Mesenchymal stem cell (in vitro differentiated cells and primary cell): ENCODE results near the gene MLN.

Experiments
- DNase-seq: peaks from one replicate; pipeline ENCODE4 v3.0.0-alpha.2; 2013
- H2AFZ ChIP-seq: one replicate; pipeline ENCODE4 v1.6.1; 2013; ENCODE audit warnings: low read depth, mild to moderate bottlenecking, control low read depth, inconsistent platforms, low read length, moderate library complexity
- H2AK5ac ChIP-seq: 2 replicates; pipeline ENCODE4 v1.6.1; 2013; ENCODE audit warnings: low read length, moderate library complexity, mild to moderate bottlenecking, inconsistent platforms; ENCODE audit not compliant: severe bottlenecking
- H2BK120ac ChIP-seq: one replicate; pipeline ENCODE4 v1.6.1; 2013; ENCODE audit warnings: low read depth, mild to moderate bottlenecking, inconsistent platforms, low read length, moderate library complexity
- H2BK12ac ChIP-seq, 2 experiments: one replicate each; pipeline ENCODE4 v1.6.1; 2013; ENCODE audit warnings: inconsistent platforms in 2 of 2, low read length in 2 of 2, mild to moderate bottlenecking in 2 of 2, moderate library complexity in 2 of 2, control low read depth in 1 of 2
- H2BK15ac ChIP-seq: one replicate; pipeline ENCODE4 v1.6.1; 2013; ENCODE audit warnings: mild to moderate bottlenecking, low read depth, inconsistent platforms; ENCODE audit not compliant: poor library complexity, severe bottlenecking
- H2BK5ac ChIP-seq: 2 replicates; pipeline ENCODE4 v1.6.1; 2013; ENCODE audit warnings: low read depth, mild to moderate bottlenecking, low read length, control low read depth, inconsistent platforms; ENCODE audit not compliant: poor library complexity, severe bottlenecking
- H3K14ac ChIP-seq, 2 experiments: one replicate each; pipeline ENCODE4 v1.6.1; 2013; ENCODE audit warnings: inconsistent platforms in 2 of 2, low read length in 2 of 2, control low read depth in 1 of 2, mild to moderate bottlenecking in 1 of 2, moderate library complexity in 1 of 2
- H3K18ac ChIP-seq, 2 experiments: one replicate each; pipeline ENCODE4 v1.6.1; 2013; ENCODE audit warnings: inconsistent platforms in 2 of 2, low read length in 2 of 2, control low read depth in 1 of 2, low read depth in 1 of 2, mild to moderate bottlenecking in 1 of 2
- H3K23ac ChIP-seq, 2 experiments: one replicate each; pipeline ENCODE4 v1.6.1; 2013; ENCODE audit warnings: inconsistent platforms in 2 of 2, low read length in 2 of 2, mild to moderate bottlenecking in 2 of 2, moderate library complexity in 2 of 2, control low read depth in 1 of 2
- H3K27ac ChIP-seq: 2 replicates; pipeline ENCODE4 v1.5.1; 2013; ENCODE audit warnings: mild to moderate bottlenecking, moderate library complexity, low read length, control low read depth, inconsistent platforms; ENCODE audit not compliant: poor library complexity, severe bottlenecking
- H3K27me3 ChIP-seq, 2 experiments: 2 replicates each; pipeline versions ENCODE4 v1.6.1 to v1.7.0; 2013; ENCODE audit warnings: low read length in 2 of 2, mild to moderate bottlenecking in 2 of 2, moderate library complexity in 2 of 2, control low read depth in 1 of 2, inconsistent platforms in 1 of 2; ENCODE audit not compliant: control insufficient read depth in 1 of 2, insufficient read depth in 1 of 2
- H3K36me3 ChIP-seq, 2 experiments: 2 replicates each; pipeline versions ENCODE4 v1.6.1 to v1.7.0; 2013; ENCODE audit warnings: low read length in 2 of 2, control low read depth in 1 of 2, inconsistent platforms in 1 of 2, low read depth in 1 of 2, mild to moderate bottlenecking in 1 of 2; ENCODE audit not compliant: insufficient read depth in 2 of 2, control insufficient read depth in 1 of 2
- H3K4ac ChIP-seq, 2 experiments: one replicate each; pipeline ENCODE4 v1.6.1; 2013; ENCODE audit warnings: inconsistent platforms in 2 of 2, low read length in 2 of 2, mild to moderate bottlenecking in 2 of 2, moderate library complexity in 2 of 2, control low read depth in 1 of 2, low read depth in 1 of 2
- H3K4me1 ChIP-seq: 2 replicates; pipeline ENCODE4 v1.6.1; 2013; ENCODE audit warnings: low read depth, low read length, control low read depth; ENCODE audit not compliant: control insufficient read depth, insufficient read depth
- H3K4me2 ChIP-seq: 2 replicates; pipeline ENCODE4 v1.6.1; 2013; ENCODE audit warnings: low read length, mild to moderate bottlenecking, inconsistent platforms; ENCODE audit not compliant: poor library complexity, severe bottlenecking
- H3K4me3 ChIP-seq, 2 experiments: 2 replicates each; pipeline versions ENCODE4 v1.5.1 to v1.7.0; 2013; ENCODE audit warnings: low read length in 2 of 2, mild to moderate bottlenecking in 2 of 2, control low read depth in 1 of 2, low read depth in 1 of 2; ENCODE audit not compliant: insufficient read depth in 1 of 2
- H3K79me1 ChIP-seq: replicated peaks from 2 replicates; pipeline ENCODE4 v1.6.1; 2013; ENCODE audit warnings: mild to moderate bottlenecking, control low read depth, low read length, inconsistent platforms; ENCODE audit not compliant: poor library complexity, severe bottlenecking
- H3K9ac ChIP-seq: 2 replicates; pipeline ENCODE4 v1.7.0; 2013; ENCODE audit warnings: mild to moderate bottlenecking, low read length, moderate library complexity
- H3K9me3 ChIP-seq: 2 replicates; pipeline ENCODE4 v1.7.0; 2013; ENCODE audit warnings: mild to moderate bottlenecking, low read length; ENCODE audit not compliant: control insufficient read depth
- H4K8ac ChIP-seq: one replicate; pipeline ENCODE4 v1.6.1; 2013; ENCODE audit warnings: inconsistent platforms, mild to moderate bottlenecking, low read length, moderate library complexity
- H4K91ac ChIP-seq: one replicate; pipeline ENCODE4 v1.6.1; 2013; ENCODE audit warnings: mild to moderate bottlenecking, low read length, inconsistent platforms
- WGBS: methylation state at CpG from one replicate; pipeline ENCODE4 v1.1.7; 2013; ENCODE audit warnings: mixed read lengths; 5-methylcytosine and 5-hydroxymethylcytosine counted together

The MLN gene

GRCh38 chr6:33830635-33831240 lies 26.9 kb upstream of the MLN start:
- Histone ChIP-seq H3K36me3 (no peaks in the 10 kb centered on the region), H3K4ac (no peak overlapping the region), H3K4me3 (no peak overlapping the region), H2BK5ac (no peak overlapping the region), H3K27ac (no peak overlapping the region), H3K23ac (no peak overlapping the region), H3K4me1 (peaks cover 25% of the 10 kb centered on the region), H2BK12ac (no peak overlapping the region), H3K14ac (no peak overlapping the region), H4K8ac (no peak overlapping the region), H4K91ac (no peak overlapping the region), H3K4me2 (no peak overlapping the region), H2AK5ac (no peak overlapping the region), H3K27me3 (peaks cover 10 to 53% of the 10 kb centered on the region in 2 experiments), H2AFZ (no peak overlapping the region), H2BK15ac (peak overlapping the region; percentile 30), H3K9ac (no peak overlapping the region), H3K18ac (no peak overlapping the region), H3K9me3 (no peaks in the 10 kb centered on the region), H2BK120ac (no peak overlapping the region), H3K79me1 (no peaks in the 10 kb centered on the region)
- no peak for DNase-seq
- WGBS, result 84% methylated on average over 21 of the region's 21 CpGs

- H2AK5ac ChIP-seq, result no peak overlapping the region
- no peak overlapping the region for H3K4ac ChIP-seq
- H3K9ac ChIP-seq, result no peak overlapping the region
- no peak overlapping the region for H2BK15ac ChIP-seq
- H4K91ac ChIP-seq, result no peak overlapping the region
- H3K36me3 ChIP-seq, result no peaks in the 10 kb centered on the region
- H3K23ac ChIP-seq, result no peak overlapping the region
- H3K27ac ChIP-seq, result no peak overlapping the region
- no peak overlapping the region for H2AFZ ChIP-seq
- no peak overlapping the region for H3K18ac ChIP-seq
- no peak overlapping the region for H2BK120ac ChIP-seq
- H3K27me3 ChIP-seq, result peaks cover 10 to 53% of the 10 kb centered on the region in 2 experiments
- peak overlapping the region in 1 of 2 experiments; percentile 26 for H3K14ac ChIP-seq
- peaks cover 25% of the 10 kb centered on the region for H3K4me1 ChIP-seq
- no peak overlapping the region for H3K4me3 ChIP-seq
- H3K4me2 ChIP-seq, result no peak overlapping the region
- H2BK12ac ChIP-seq, result no peak overlapping the region
- H3K9me3 ChIP-seq, result no peaks in the 10 kb centered on the region
- DNase-seq, result no peak
- H3K79me1 ChIP-seq, result no peaks in the 10 kb centered on the region
- no peak overlapping the region for H4K8ac ChIP-seq
- WGBS, result 40% methylated on average over 15 of the region's 15 CpGs
- no peak overlapping the region for H2BK5ac ChIP-seq
These were observed 25.2 kb upstream of the MLN start for GRCh38 chr6:33828764-33829731.

- no peak overlapping the region for H4K8ac ChIP-seq
- H3K36me3 ChIP-seq, result no peaks in the 10 kb centered on the region
- no peak overlapping the region for H2BK120ac ChIP-seq
- peak overlapping the region in 1 of 2 experiments; percentile 26 for H3K14ac ChIP-seq
- no peak overlapping the region for H3K23ac ChIP-seq
- H3K4me1 ChIP-seq, result peaks cover 25% of the 10 kb centered on the region
- DNase-seq, result no peak
- H2BK15ac ChIP-seq, result no peak overlapping the region
- H2AFZ ChIP-seq, result no peak overlapping the region
- H3K4me2 ChIP-seq, result no peak overlapping the region
- no peak overlapping the region for H4K91ac ChIP-seq
- no peak overlapping the region for H3K27ac ChIP-seq
- H3K9ac ChIP-seq, result no peak overlapping the region
- no peak overlapping the region for H3K4me3 ChIP-seq
- no peak overlapping the region for H3K4ac ChIP-seq
- no peaks in the 10 kb centered on the region for H3K9me3 ChIP-seq
- peak overlapping the region in 1 of 2 experiments; percentile 17 for H2BK12ac ChIP-seq
- H2AK5ac ChIP-seq, result no peak overlapping the region
- H3K27me3 ChIP-seq, result peaks cover 10 to 56% of the 10 kb centered on the region in 2 experiments
- WGBS, result 35% methylated on average over 4 of the region's 4 CpGs
- no peak overlapping the region for H2BK5ac ChIP-seq
- no peak overlapping the region for H3K18ac ChIP-seq
- H3K79me1 ChIP-seq, result no peaks in the 10 kb centered on the region
These were observed 24.6 kb upstream of the MLN start for GRCh38 chr6:33828452-33828763.
